ENCODE data around the gene PI4K2A.
"Not testable (repeated sequence)": the region's sequence is repeated elsewhere in the genome, so short reads cannot be mapped to it uniquely, and the experiment has no call there.

The PI4K2A gene

DNA sequence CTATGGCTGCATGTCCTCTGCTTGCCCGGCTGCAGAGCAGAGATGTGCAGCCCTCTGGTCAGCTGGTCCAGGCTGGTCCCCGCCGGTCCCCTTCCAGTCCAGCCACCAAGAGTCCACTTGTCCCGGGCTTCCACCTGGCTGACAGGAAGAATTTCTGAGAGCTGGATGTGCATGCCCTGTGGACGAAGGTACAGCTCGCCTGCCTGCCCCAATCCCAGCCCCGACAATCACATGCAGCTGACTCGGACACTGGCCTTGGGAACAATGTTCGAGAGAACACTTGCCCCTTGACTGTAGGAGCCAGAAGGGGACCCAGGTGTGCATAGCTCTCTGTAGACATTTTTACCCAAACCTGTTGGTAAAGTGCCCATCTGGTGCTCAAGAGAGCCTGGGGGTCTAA, 34.8 kb downstream of the PI4K2A start:
- no peak for DNase-seq

DNA sequence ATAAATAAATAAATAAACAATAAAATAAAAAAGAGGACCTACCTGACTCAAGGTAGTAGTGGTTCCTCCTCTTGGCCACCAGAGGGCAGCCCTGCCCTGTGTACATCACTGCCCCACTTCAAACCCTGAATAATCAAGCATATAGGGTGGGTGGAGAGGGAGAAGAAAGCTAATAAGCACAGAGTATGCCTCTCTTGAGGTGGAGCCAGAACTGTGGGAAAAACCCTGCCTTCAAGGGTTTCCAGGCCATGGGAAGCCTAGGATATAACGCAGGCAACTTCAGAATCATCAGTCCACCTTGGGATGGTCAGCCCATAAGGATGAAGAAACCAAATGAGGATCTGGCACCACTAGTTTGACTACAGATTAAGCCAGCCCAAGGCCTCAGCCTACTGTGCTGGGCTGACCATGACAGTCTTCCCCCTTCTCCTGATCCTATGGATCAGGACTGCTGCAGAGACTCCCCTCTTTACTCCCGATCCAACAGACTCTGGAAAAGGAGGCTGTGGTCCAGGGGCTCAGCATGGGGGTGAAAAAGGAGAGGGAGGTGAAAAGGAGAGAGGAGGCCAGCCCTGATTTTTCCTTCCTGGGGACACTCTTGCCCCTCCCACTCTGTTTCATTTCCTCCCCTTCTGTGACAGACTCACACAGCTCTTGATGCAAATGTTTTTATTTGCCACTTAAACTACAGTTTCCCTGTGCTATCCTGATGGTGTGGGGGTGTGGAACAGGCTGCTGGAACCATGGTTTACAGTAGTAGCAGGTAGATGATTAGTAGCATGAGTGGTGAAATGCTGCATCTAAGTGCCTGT, 36.5 kb downstream of the PI4K2A start:
- peak in 3 of 14 donors; percentile 10 to 26 (median 18) for DNase-seq

DNA sequence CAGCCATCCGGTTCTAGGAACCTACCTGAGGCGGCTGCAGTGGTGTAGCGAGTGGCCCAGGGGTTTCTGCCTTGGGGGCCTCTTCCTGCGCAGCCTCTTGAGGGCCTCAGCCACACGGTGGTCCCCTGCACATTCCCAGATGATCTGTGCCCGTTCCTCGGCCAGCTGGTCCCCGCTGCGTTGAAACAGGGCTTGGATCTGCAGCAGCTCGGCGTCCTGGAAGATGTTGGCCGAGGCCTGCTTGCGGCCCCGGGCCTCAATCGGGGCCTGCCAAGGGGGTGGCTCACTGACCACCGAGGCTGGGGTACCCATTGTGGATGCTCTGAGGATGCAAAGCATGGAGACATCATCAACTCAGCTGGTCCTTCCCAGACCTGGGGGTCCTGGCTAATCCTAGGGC, 39.1 kb downstream of the PI4K2A start:
- DNase-seq = no peak

DNA sequence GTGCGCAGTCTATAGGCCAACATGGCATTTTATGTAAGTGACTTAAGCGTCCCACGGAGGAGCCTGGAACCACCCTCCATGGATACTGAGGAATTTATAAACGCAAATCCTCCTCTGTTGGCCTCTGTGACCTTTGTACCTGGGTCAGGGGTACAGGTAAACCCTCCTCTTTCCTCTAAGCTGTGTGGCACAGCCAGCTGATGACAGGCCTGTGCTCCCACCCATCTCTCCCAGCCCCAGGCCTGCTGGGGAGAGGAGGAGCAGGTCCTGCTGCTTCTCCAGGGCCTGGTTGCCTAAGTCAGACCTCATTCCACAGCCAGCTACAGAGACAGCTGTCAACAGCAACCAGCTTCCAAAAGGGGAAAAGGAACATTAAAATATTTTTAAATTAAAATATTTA, 41.6 kb downstream of the PI4K2A start:
- no peak for DNase-seq

DNA sequence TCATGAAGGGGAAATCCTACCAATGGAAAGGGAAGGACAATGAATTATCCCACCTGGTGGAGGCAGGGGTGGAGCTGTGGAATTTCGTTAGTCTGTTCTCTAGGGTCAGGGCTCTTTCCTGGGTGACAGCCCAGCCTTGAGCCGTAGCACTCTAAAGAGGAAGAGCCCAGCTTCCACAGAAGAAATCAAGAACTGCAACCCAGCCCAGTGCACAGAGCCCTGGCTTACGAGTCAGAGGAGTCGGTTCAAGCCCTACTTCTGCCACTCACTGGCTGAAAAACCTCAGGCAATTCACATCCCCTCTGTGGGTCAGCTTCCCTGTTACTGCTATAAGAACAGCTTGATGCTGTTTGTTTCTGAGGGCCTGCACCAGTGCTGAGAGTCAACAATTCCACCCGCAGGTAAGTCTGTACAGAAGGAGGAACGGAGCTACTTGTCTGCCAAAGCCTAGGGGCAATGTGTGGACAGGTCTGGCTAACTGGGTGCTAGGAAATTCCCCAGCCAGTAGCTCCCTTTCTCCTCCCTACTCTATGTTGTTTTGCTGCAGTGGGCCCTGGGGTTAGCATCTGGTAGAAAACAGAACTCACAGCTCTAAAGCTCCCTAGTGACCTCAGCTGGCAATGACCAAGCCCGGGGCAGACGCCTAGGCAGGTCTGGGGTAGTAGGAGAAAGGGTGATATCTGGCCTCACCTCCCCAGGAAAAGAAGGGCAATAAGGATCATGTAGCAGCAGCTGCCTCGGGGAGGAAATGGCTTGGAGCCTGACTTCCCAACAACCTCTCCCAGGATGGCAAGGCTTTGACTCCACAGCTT, 43.3 kb downstream of the PI4K2A start:
- DNase-seq = peak in 3 of 14 donors; percentile 40 to 65 (median 43)

DNA sequence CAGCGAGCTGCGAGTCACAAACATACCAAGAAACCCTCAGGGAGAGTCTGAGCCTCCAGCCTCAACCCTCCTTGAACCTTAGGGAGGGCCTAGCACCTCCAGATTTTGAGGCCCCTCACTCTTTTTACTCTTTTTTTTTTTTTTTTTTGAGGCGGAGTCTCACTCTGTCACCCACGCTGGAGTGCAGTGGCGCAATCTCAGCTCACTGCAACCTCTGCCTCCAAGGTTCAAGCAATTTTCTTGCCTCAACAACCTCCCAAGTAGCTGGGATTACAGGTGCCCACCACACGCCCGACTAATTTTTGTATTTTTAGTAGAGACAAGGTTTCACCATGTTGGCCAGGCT, 43.9 kb downstream of the PI4K2A start:
- DNase-seq = not testable (repeated sequence)

DNA sequence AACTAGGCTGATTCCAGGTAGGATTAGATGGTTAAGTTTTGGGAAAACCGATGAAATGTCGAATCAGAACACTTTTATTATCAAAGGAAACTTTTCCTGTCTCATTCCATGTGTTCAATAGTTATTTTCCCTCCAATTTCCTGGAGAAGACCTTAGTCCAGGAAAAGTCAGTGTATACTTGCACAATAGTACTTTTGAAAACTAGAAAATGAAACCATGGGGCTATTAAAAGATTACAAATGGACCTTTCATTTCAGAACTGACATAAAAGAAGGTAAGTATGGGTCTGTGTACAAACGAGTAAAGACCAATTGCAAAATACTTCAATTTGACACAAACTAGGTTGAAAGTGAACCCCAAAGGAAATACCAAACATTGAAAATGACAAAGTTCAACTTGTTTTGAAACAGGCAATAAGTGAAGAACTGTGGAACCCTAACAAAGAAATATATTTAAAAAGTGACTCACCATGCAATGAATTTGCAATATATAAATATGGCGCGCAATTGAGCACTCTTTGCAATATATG, 44.5 kb downstream of the PI4K2A start:
- DNase-seq = no peak

DNA sequence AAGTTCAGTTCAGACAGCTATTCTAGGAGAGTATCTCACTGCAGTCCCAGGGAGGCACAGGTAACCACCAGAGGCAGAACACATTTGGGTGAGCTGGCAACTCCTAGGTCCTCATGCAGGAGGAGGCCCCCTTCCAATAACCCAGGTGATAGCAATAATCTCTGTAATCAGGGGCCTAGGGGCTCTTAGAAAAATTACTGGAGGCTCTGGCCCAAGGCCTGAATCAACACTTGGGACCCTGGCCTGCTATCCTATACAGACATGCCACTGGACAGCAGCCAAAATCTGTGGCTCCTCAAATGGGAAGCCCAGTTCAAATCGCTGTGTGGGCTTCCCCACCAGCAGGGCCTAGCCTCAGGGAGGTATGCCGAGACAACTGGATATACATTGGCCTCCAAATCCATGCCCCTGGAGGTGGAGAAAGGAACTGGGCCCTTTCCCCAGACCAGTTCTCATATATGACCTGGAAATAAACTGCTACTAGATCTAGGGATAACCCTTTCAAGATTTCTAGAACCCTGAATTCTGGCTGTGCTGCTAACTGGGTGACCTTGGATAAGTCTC, 45.0 kb downstream of the PI4K2A start:
- DNase-seq = peak in 1 of 14 donors; percentile 30

DNA sequence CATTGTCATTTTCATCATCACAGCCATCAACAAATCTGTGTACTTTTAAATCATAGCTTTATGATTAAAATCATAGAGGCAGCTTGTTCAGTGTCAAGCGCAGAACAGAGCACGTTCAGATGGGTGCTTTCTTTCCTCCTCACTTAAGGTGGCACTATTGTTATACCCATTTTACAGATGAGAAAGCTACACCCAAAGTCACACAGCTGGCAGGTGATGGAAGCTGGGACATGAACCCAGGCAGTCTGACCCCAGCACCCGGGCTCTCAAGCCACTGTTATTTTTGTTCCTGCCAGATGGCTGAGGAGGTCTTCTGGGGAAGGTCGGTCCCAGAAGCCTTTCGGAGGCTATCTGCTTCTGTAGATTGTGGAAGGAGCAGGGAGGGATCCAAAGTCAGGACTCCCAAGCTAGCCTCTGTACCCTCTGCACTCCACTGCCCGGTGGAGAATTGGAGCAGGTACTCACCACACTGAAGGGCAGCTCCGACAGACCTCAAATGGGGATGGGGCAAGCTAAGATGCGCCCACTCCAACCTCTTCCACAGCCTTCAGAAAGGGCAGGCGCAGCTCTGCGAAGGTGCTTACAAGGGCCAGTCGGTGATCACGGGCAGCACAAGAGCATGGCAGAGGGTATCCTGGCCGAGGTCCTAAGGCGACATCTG, 46.0 kb downstream of the PI4K2A start:
- peak in 3 of 14 donors; percentile 34 to 67 (median 53) for DNase-seq

DNA sequence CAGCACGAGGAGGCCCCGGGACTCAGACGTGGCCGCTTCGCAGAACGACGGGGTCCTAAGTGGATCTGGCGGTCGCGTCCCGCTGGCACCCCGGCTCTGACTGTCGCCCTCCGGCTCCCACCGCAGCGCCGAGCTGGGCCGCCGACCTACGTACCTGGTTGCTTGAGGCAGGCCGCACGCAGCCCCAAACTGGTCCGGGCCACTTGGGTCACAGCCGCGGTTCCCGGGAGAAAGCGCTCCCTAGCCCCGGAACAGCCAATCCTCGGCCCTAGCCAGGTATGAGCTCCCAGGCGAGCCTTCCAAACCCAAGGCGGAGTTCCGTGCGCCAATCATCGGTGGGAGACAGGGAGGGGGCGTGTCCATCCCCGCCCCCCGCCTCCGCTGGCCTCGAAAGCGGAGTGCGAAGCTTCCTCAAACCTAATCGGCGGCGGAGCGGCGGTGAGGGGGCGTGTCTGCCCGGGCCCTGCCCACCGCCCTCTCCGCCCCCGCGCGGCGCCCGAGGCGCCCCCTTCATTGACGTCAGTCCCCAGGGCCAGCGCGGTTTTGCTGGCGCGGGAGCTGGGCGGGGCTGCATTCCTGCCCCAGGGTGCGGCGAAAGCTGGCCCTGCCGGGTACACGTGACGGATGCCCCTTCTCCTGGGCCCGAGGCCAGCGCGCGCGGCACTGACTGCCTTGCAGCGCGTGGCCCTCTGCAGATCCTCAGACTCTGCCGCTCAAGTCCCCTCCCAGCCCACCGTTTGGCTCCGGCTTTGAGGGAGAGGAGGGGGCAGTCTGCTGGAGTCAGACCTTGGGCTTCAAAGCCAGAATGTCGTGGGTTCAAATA, 46.7 kb downstream of the PI4K2A start, which contains the start of gene AVPI1:
TSS of gene AVPI1 (minus strand) at position 280 of the 823 bp plus-strand sequence. CDS start 7,336 bp downstream, outside the sequence.
- peak; percentile 58 to 97 (median 91) for DNase-seq

DNA sequence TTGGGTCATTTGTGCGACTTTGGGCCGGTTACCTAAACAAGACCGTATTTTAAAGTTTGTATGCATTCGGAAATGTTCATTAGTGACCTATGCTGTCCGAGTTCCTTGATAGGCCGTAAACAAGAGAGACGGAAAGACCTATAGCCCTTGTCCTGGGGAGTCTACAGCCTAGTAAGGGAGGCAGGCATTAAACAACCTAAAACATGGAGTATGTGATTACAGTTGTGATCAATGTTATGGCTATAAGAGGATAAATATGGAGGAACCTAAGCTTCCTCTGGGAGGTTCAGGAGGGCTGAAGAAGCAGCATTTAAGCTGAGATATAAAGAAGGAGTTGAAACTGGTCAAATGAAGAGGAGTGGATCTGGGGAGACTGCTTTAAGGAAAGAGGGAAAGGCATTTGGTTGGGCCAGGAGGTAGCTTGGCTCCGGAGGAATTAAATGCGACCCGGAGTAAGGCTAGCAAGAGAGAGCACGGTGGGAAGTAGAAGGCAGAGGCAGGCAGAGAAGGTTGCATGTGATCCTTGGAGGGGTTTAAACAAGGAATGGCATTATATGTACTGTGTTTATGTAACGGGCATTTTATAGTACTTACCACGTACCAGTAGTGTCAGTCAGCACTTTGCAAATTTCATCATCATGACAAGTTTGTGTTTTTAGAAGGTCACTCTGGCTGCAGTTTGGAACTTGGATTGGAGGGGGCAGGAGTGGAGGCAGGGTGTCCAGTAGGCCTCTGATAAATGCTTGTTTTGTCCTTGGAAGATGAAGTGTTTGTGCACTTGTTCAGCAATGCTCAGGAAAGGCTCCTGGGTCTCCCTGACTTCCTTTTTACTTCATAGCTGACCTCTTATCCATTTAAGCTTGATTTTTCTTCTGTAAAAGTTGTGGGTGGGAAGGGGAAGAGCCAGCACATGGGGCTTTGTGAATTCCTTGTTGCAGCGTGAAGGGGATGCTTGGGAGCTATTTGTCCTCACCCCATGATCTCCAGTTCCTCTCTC, 47.6 kb downstream of the PI4K2A start:
- DNase-seq = peak in 2 of 14 donors; percentile 26 to 44

DNA sequence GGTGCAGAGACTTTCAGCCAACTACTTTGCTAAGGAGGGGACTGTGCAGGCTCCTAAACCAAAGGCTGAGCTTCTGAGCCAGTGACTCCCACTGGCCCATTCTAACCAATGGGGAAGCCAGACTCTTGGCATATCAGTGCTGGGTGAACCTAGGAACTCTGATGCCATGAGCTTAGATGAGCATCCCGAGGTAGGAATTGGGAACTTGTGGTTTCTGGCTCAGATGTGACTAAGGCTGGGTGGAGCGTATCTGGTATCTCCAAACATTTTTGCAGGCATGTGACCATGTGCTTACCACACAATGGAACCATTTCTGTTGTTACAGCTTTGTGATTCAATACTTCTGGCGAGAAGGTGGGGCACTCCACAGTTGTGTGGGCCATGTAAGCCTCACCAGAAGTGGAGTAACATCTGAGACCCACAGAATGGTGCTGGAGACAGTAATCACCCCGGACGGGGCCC, 49.1 kb downstream of the PI4K2A start:
- DNase-seq = peak in 1 of 14 donors; percentile 17

DNA sequence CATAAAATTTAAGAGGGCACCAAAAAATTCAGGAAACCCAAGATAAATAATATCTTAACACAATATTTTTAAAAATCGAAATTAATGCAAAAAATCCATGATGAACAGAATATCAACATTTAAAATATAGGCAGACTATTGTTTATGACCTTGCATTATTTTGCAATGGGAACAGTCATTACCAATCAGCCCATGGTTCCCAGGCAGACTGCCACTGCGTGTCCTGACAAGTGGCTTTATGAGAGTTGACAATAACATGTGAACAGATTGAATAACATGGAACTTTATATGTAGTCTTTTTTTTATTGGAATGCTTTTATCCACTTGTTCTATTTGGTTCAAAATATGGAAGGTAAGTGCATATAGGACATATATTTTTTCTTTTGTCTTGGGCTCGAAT, 49.7 kb downstream of the PI4K2A start:
- no peak for DNase-seq

DNA sequence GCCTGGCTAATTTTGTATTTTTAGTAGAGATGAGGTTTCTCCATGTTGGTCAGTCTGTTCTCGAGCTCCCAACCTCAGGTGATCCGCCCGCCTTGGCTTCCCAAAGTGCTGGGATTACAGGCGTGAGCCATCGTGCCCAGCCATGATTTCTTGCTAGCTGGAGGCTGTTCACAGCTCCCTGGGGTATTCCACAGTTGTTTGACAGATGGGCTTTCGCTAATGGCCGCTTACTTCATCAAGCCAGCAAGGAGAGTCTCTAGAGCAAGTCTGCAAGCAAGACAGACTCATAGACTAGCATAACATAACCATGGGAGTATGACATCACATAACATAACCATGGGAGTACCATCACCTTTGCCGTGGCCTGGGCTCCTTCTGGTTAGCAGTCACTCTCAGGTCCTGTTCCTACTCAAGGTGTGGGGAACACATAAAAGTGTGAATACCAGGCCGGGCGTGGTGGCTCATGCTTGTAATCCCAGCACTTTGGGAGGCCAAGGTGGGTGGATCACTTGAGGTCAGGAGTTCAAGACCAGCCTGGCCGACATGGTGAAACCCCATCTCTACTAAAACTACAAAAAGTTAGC, 57.7 kb downstream of the PI4K2A start:
- not testable (repeated sequence) for DNase-seq

DNA sequence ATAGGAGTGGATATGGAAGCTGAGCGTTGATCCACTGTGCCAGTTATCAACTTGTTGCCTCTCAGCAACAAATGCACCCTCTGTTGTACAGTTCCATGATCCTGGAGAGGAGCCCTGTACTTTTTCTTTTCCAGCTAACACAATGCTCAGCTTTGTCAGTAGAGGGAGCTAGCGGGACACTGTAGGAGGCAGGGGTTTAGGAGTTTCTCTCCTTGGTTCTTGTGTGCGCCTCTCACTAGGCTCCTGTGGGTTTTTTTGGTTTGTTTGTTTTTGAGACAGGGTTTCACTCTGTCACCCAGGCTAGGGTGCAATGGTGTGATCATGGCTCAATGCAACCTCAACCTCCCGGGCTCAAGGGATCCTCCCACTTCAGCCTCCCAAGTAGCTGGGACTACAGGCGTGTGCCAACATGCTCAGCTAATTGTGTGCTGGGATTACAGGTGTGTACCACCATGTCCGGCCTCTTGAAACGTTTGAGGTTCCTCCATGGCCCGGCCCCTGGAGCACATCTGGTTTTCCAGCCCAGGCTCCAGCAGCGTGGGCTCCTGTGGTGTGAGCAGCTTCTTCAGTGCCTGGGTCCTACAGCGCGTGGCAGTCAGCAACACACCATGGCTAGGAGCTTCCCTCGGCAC, 61.1 kb downstream of the PI4K2A start:
- peak in 9 of 14 donors; percentile 6 to 43 (median 29) for DNase-seq

DNA sequence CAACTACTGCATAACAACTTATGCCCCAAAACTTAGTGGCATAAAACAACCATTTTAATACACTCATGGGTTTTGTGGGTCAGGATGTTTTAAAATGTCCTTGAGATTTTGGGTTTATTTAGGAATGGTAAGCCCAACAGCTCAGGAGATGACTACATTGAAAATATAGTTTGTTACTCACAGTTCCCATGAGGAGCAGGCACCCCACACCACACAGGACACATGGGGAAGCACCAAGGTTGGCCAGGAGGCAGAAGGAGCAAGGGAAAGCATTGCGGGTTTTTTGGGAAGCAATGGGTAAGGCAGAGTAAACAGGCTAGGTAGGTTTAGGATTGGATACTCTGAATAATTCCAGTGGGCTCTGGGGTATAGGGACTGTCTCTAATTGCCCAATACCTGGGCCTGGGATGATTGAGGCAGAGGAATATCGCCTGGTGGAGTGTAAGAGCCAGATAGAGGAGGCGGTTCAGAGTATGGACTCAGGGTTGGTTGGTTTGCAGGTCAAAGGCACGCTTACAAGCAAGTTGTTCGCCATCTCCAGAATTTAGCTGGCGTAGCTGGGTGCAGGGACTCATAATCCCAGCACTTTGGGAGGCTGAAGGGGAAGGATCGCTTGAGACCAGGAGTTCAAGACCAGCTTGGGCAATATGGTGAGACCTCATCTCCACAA, 63.1 kb downstream of the PI4K2A start:
- no peak for DNase-seq

DNA sequence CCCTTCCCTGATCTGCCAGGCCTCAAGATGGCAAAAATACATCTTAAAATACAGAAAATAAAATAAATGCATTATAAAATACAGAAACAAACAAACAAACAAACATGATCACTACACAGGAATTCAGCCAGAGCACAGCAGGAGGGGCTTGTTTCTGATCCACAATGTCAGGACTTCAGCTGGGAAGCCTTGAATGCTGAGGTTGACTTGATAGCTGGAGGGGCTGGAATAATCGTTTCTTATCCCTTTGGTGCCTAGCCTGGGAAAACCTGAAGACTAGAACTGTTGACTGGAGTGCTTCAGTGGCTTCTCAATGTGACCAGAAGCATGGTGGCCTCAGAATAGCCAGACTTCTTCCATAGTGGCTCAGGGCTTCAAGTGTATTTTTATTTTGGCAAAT, 63.9 kb downstream of the PI4K2A start:
- no peak for DNase-seq

DNA sequence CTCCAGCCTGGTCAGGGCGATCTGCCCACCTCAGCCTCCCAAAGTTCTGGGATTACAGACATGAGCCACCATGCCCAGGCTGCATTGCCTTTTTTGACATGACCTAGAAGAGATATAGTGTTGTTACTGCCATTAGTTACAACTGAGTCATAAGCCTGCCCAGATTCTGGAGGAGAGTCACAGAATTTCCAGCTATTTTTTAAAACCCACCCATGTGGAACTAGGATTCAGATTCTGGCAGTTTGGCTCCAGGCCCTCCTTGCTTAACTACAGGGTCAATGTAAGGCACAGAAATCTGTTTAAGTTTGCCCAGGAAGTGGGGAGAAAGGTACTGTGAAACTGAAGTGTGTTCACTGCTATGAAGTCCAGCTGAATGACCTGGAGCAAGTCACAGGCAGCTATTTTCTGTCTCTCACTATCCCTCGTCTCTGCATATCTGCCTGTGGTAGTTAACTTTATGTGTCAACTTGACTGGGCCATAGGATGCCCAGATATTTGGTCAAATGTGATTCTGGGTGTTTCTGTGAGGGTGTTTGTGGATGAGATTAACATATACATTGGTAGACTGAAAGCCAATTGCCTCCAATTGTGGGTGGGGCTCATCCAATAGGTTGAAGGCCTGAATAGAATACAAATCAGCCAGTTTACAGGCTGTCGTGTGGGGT, 64.7 kb downstream of the PI4K2A start:
- no peak for DNase-seq
